ENCODE data around the gene PPP1R8. TPM values are rescaled to one million over a fixed set of nuclear protein-coding genes. Genes with fewer than 3 reads are reported as not detected.

The PPP1R8 gene
- total RNA-seq, 4 donors from 2014 or later = 15.1 to 32.9 (median 28.0) TPM

GRCh38 chr1:27894521-27894920 is 63.9 kb downstream of the PPP1R8 start:
- 64 to 85% methylated on average over 3 of the region's 3 CpGs for WGBS, 2 donors (ENCODE audit: low coverage in 1 of 2)
- H3K4me1 ChIP-seq = no peaks in the 10 kb centered on the region
- peaks cover 0 to 66% (median 28%) of the 10 kb centered on the region in 4 donors for H3K36me3 ChIP-seq
- H3K9me3 ChIP-seq = no peaks in the 10 kb centered on the region
- TF ChIP-seq CTCF (IDR thresholded peaks at IDR 0.05) (no peak), POLR2A (IDR thresholded peaks at IDR 0.05) (no peak), POLR2AphosphoS5 (IDR thresholded peaks at IDR 0.05) (no peak), EP300 (IDR thresholded peaks at IDR 0.05; ENCODE audit: low read depth) (no peak)
- H3K27ac ChIP-seq = no peak overlapping the region
- no peak for DNase-seq
- no peaks in the 10 kb centered on the region for H3K27me3 ChIP-seq
- in situ Hi-C loops (cut with MboI; ENCODE audit: low pct_ligation_motif_present in 1 of 4, low pct_unique_long_range_greater_than_20kb in 1 of 4, low sequenced_read_pairs in 3 of 4) (no loop called here), intact Hi-C loops (cut with DNase I; ENCODE audit: low total_unique reads) (no loop called here)
- H3K4me3 ChIP-seq = no peak overlapping the region

Small RNA genes within 50 kb of the gene (small RNA-seq; reads per million reads assigned to genes)
- gene RNU6-1245P = 0 reads per million in 4 donors
- gene SCARNA1 = 6.1 to 63.5 (median 13.6) reads per million in 4 donors

Other genes starting within 250 kb of the PPP1R8 start
- gene AHDC1, start 226.6 kb upstream of the PPP1R8 start, total RNA-seq = 10 to 100 TPM; 11.7 to 34.4 (median 21.3) TPM
- gene FGR, start 195.6 kb upstream of the PPP1R8 start, total RNA-seq = 1 to 10 TPM; 2.2 to 8.8 (median 5.8) TPM
- 10 to 100 TPM in 2 of 4 donors, 1 to 10 TPM in 2; 1.2 to 28.1 (median 14.2) TPM for gene IFI6, start 158.6 kb upstream of the PPP1R8 start, total RNA-seq
- 10 to 100 TPM; 10.5 to 29.1 (median 12.5) TPM for gene FAM76A, start 104.8 kb upstream of the PPP1R8 start, total RNA-seq
- gene STX12, start 57.6 kb upstream of the PPP1R8 start, total RNA-seq = 10 to 100 TPM; 11.3 to 65.3 (median 47.6) TPM
- 10 to 100 TPM in 3 of 4 donors, under 1 TPM in 1; 1.00 to 27.9 (median 18.6) TPM for gene THEMIS2, start 41.8 kb downstream of the PPP1R8 start, total RNA-seq
- 10 to 100 TPM in 3 of 4 donors, 1 to 10 TPM in 1; 2.0 to 26.6 (median 16.6) TPM for gene RPA2, start 83.8 kb downstream of the PPP1R8 start, total RNA-seq
- gene SMPDL3B, start 104.2 kb downstream of the PPP1R8 start, total RNA-seq = 10 to 100 TPM; 14.1 to 64.3 (median 57.4) TPM
- gene XKR8, start 129.2 kb downstream of the PPP1R8 start, total RNA-seq = 10 to 100 TPM in 3 of 4 donors, 1 to 10 TPM in 1; 8.6 to 13.8 (median 10.4) TPM